Inflammatory macrophage (primary cell): Measurements from ENCODE around the gene APBA1.
"Not testable (repeated sequence)": the region's sequence is repeated elsewhere in the genome, so short reads cannot be mapped to it uniquely, and the experiment has no call there.

ENCODE experiments used
- DNase-seq, 2 donors: peaks; one replicate each; pipeline ENCODE4 v3.0.0-alpha.2; 2020 to 2022

APBA1 gene

DNA sequence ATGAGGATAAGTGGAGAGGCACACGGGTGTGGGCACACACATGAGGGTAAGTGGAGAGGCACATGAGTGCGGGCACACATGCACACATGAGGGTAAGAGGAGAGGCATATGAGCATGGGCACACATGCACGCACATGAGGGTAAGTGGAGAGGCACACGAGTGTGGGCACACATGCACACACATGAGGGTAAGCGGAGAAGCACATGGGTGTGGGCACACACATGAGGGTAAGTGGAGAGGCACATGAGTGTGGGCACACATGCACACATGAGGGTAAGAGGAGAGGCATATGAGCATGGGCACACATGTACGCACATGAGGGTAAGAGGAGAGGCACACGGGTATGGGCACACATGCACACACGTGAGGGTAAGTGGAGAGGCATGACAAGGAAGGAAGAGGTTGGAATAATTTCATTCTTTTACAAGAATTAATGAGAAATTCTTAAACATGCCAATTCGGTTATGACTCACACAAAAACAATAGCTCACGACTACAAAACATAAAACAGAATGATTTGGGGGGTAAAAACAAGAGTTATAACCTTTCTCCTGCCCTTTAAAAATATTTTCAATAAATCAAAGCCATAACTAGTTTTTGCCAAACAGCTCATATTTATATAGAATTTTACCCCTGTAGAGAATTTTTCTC is 67.5 kb downstream of the APBA1 start:
- DNase-seq = no peak

DNA sequence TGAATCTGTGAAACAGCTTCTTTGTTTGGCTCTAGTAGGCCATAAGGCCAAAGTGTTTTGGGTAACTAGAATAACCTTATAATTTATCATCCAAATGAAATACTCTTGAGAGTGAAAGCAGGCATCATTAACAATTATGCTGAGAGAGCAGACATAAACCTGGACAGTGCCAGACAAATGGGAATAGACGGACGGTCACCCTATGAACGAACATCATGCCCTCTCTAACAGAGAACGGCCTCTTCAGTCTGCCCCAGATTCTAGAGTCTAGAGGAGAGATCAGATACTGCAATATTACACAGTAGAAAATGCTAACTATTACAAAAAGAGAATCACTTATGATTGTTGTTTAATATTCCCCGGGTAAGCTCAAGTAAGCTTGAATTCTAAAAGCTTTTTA is 68.5 kb downstream of the APBA1 start:
- no peak for DNase-seq

DNA sequence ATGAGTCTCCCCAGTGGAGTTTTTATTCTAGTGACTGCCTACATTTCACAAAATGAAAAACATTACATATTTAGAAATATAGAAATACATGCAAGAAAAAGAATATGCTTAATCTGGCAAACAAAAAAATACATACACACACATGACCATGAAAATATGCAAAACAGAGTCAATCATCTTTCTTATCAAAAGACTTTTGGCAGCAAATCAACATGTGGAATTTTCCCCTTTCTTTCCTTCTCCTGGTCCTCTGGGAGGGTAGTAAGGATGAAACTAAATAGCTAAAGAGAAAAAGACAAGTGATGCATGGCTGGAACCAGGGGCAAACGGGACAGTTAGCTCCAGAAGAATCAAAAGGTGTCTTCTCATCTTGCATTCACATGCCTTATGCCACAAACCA is 69.4 kb downstream of the APBA1 start:
- DNase-seq = no peak

DNA sequence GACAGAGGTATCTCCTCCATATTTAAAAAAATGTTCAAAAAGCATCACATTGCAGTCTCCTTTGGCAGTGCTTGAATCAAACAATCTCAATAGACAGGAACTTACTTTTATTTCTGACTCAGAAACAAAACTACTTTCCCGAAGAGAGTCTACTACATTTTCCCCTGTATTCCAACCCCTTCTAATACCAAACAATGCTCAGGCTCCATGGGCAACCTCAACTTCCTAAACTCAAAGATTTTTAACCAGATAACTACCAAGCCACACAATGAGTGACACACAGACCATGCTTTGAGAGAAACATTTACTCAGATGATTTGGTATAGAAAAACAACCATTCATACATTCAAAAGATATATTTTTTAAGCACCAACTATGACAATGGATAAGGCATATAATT is 70.5 kb downstream of the APBA1 start:
- no peak for DNase-seq

DNA sequence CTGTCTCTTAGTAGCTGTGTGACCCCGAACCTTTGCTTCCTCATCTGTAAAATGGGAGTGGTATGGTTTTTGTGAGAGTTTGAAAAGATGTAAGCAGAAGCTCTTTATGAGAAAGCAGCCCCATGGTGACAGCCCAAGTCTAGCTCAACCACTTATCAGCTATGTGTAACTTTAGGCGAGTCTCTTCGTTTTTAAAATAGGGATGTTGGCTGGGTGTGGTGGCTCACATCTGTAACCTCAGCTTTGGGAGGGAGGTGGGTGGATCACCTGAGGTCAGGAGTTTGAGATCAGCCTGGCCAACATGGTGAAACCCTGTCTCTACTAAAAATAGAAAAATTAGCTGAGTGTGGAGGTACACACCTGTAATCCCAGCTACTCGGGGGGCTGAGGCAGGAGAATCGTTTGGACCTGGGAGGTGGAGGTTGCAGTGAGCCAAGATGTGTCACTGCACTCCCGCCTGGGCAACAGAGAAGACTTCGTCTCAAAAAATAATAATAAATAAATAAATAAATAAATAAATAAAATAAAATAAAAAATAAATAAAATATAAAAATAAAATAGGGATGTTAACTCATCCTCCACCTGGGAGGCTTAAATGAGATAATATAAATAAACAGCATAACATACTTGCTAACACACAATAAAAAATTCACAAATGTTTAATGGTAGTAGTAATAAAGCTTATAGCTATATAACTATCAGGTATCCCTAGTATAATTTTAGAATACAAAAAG is 71.7 kb downstream of the APBA1 start:
- no peak for DNase-seq

DNA sequence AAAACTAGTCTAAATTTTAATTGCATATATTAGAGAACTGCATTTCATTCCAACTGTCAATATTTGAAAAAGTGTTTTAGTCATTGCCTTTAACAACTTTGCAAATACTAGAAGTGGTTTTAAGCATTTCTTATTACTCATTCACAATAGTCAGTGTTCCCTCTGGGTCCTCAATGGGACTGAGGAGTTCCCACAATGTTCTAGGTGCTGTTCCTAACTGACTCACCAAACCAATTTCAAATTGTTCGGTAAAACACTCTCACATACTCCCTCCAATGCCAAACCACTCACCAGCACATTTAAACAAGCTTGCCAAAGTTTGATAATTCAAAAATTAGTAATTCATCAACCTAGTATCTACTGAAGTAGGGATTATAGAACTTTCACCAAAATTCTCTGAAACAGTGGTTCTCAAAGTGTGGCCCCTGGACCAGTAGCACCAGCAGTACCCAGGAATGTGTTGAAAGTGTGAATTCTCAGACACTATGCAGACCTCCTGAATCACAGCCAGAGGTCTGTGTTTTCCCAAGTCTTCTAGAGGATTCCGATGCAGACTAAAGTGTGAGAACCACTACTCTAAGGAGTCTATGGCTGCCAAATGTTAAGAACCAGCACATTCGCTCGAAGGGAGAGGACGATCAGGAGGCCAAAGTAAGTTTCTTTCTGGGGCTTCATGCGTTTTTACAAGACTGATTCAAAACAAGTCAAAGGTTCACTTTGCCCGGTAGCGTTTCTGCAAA is 72.8 kb downstream of the APBA1 start:
- DNase-seq = no peak

DNA sequence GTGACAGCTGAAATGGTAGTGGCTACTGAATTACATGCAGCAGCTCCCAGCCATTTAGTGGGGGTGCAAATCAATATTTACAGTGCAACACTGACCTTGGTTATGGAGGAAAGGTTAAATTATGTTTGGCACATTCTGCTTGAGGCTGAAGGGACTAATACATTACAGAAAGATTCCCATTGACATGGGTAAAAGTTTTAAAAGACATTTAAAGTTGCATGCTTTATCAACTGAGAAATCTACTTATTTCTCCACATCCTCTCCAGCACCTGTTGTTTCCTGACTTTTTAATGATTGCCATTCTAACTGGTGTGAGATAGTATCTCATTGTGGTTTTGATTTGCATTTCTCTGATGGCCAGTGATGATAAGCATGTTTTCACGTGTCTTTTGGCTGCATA is 75.3 kb downstream of the APBA1 start:
- DNase-seq = not testable (repeated sequence)

DNA sequence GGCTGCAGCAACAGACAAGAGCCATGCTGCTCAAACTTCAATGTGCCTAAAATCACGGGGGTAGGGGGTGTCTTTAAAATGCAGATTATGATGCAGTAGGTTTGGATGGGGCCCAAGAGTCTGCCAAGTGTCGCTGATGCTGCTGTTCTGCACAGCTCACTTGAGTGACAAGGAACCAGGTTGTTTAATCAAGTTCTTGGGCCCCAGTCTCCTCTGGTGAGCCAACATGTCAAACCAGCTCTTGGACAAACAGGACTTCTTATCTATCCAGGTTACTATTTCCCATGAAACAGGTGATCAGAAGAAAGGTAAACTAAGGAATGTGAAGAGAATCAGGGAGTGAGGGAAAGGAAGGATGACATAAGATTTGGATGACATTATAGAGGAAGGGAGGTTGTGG is 78.0 kb downstream of the APBA1 start:
- DNase-seq = no peak

DNA sequence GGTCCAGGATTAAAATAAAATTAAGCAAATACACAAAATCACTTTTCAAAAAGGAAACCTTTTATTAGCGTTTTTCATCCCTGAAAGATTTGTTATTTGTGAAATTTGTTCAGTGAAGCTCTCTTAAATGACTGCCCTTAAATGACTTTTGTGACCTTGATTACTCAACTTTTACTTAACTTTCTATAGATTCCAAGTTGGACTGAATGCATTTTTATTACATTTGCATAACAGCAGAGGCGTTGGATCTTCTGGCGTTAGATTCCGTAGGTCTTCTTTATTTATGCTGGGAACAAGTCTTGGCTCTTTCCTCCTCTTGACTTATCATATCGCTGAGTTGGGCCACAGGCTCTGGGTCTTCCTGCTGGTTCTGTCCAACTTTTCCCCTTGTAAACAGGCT is 78.4 kb downstream of the APBA1 start:
- no peak for DNase-seq

DNA sequence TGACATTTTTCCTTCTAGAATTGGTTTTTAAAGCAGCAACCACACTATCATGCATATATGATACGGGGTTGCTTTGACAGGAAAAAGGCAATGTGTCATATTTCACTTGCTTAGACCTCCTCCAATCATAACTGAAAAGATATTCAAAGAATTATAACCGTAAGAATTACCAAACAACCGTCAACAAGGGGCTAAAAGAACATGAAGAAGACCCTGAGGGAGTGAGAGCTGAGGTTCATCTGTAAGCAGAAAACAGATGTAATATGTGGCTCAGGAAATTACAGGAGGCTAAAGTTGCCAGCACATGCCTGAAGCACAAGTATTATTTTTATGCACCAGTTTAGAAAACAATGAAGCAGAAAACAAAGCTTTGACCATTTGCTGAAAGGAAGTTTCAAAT is 78.9 kb downstream of the APBA1 start:
- DNase-seq = no peak

DNA sequence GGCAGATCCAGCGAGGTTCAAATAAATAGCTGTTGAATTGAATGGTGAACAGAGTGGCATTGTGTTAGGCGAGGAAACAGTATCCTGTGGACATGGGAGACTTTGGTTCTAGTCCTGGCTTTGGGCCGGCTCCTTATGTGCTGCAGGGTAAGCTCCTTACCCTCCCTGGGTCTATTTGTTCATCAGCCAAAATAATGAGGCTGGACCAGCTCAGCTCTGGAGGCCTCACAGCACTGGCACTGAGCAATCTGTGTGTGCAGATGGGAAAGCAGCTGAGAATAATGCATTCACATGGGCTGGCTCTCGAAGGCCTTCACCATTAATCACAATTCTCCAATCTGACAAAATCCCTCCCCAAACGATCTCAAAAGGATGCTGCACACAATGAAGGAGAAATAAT is 81.9 kb downstream of the APBA1 start:
- no peak for DNase-seq

DNA sequence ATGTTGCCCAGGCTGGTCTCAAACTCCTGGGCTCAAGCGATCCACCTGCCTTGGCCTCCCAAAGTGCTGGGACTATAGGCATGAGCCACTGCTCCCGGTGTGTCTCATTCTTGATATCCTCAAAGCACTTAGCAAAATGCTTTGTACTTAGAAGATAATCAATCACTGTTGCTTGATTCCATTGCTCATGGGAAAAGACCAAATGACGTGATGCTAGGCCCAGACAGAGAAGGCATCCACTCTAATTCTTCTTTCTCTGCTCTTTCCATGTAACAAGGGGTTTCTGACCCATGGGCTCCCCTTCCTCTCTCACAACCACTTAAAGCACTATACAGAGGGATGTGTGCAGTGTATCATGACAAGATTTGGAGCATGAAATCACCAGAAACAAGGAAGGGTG is 83.0 kb downstream of the APBA1 start:
- no peak for DNase-seq

DNA sequence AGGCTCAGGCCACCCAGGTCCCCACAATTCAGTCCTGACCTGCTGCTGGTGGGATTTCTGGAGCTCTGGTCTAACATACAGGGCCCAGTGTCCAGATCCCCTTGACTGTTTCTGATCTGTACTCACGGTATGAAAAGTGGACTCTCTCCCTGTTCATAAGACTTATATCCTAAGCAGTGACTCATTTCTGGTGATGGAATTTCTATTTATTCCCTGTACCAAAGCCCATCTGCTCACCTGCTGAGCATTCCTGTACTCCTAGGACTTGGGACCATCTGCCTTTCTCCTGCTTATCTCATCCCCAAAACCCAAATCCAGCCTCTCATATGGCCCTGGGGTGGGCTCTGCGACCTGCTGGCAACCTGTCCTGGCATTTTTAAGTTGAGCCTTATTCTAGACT is 86.6 kb downstream of the APBA1 start:
- DNase-seq = no peak

DNA sequence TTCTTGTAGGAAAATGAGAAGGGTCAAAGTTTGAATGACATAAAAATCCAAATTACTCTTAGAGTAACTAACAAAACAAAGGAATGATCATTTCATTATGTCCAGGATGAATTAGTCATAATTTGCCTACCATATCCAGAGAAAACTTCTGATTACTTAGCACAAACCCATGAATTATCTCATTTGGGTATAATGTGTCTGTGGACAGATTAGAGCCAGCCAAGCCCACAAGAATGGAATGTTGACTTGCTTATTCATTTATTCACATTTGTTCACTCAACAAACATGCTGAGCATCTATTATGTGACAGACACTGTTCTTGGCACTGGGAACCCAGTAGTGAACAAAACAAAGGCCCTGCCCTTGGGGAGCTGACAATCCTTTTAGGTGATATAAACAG is 87.4 kb downstream of the APBA1 start:
- DNase-seq = no peak

DNA sequence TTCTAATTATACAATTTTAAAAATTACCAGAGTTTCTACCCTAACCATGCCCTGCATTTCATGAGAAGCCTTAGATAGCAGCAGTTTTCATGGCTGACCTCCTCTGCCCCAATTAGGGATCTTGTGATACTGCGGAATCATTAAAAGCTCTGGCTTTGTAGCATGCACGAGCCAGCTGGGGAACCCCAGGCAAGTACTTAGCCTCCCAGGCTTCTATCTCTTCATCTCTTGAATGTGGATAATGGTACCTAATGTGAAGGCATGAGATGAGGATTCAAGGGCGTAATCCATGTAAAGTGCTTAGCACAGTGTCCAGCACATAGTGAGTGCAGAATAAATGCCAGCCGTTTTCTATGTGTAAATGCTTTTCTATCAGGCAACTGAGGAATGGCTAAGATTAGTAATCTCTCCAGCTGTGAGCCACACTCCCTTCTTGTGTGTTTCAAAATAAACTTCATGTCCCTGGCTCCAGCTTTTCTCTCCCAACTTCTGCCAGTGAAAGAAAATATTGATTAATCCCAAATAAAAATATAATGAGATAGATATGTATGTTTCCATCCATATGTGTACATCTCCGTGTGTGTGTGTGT is 88.4 kb downstream of the APBA1 start:
- no peak for DNase-seq

DNA sequence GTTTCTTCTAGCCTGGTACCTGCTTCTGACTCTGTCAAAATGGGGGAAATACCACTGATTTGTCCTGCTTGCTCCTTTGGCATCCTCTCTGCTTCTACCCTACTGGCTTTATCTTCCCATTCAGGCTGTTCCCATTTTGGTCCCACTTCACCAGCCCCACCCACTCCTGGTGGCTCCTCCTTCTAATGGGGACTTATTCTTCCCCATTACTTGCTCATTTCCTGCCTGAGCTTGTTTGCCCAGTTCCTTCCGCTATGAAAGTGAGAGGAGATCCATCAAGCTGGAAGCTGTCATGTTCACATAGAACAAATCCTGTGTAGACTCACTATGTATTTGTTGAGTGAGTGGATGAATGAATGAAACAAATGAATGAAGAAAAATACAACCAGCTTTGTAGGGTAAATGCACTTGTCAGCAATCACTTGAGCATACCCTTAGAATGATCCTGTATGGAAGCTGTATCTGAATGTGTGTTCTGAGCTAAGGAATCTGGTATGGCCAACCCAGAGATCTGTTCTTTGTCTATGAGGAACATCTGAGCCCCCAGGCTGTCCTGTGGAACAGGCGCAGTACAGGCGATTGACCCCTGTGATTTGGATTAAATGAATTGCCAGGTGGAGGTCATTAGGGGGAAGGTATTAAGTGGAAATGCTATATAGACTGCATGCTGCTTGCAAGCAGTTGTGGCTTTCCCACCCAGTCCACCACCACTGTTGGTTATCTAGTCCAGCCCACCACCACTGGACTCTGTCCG is 89.5 kb downstream of the APBA1 start:
- DNase-seq = peak; percentile 51 to 58

DNA sequence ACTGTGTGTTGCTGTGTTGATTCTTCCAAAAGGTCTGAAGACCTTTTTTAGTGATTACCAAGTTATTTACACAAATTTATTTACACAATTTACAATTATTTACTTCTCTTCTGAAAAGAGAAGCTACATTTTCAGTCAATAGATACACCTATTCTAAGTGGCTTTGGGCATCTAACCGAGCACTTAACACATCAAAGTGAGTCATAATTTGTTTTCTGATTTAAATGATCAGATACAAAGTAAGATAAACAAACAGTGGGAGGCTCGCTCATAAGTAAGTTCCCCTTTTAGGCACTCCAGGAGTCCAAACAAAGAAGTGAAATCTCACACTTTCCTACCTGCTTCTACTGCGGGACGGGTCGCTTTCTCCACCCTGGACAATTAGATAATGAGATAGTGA is 90.2 kb downstream of the APBA1 start:
- no peak for DNase-seq

DNA sequence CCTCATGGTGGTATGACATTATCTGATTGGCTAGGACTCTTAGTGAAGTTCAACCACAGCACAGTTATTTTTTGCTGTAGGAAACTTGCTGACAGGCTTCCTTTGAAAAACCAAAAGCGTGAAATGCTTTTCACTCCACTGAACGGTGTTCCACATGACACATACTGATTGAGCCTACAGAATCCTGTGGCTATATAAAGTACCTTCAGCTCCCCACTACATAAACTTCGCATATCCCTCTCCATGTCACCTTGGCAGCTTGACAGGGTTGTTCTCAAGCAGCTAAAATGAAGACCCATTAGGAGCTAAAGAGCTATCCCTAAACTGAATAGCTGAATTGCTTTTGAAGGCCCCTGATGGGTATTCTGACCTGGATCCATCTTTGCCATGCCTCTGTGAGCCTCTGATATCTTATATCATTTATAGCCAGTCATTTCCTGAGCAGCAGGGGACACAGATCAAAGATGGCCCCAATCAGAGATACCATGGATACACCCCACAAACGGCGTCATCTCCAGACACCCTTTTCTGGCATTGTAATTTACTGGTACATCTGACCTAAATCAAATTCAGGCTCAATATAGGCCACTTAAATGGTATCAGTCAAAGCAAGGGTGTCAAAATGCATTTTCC is 91.5 kb downstream of the APBA1 start:
- no peak for DNase-seq

DNA sequence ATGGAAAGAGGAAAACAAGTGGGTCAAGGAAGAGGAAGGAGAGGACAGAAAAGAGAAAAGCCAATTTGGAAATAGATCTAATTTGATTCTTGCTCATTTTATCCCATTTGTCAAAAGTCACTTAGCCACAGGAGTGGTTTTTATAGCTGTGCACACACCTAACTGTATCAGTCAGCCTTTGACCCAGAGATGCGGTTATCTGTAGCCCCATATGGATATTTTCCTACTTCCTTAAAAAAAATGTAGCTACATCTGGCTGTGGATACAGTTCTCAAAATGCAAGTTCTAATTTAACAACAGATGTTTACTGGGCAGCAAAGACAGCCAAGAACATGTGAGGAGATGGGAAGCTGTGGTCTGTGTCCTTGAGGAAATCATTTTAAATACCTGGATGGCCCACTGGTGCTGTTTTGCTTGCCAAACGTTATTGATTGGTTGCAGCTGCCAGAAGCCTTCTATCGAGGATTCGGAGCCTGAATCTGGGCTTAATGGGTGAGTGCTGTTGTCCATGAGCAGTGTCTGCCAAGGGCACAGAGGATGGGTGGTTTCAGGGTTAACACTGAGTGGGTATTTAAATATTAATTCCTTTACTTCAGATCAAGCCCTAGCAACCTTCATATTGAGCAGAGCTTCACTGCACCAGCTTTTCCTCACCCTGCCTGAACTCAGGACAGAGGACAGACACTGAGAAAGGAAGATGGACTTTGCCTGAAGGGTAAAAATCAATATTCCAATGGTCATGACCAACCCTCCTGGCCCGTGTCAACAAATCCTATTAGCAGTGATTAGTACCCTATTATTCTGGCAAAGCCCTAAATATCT is 92.2 kb downstream of the APBA1 start:
- DNase-seq = no peak

DNA sequence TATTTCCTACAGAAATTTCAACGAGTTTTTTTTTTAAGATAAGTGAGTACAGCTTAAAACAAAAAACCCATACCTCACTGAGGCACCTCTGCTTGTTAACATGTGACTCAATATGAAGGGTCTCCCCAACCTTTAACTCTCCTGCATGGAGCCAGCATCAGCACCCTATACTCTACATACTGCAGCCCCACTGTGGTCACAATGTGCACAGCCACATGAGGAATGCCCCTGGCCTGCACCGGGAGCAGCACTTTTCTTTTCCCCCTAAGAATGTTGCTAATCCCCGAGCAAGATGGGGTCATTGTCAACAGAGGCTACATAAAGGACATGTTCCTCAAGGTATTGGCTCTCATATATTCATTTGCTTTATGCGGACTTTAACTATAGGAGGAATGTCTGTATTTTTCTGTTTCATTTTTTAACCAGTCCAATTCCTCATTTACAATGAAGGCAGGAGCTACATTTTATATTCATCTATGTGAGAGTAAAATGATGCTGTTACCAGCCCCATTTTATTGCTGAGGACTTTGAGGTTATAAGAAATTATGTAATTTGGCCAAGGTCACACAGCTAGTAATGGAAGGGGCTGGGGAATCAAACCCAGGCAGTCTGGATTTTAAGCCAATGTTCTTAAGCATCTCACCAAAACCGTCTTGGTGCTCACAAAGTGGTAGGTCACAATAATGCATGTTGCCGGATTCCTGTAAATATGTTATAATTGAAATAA is 93.0 kb downstream of the APBA1 start:
- DNase-seq = no peak

DNA sequence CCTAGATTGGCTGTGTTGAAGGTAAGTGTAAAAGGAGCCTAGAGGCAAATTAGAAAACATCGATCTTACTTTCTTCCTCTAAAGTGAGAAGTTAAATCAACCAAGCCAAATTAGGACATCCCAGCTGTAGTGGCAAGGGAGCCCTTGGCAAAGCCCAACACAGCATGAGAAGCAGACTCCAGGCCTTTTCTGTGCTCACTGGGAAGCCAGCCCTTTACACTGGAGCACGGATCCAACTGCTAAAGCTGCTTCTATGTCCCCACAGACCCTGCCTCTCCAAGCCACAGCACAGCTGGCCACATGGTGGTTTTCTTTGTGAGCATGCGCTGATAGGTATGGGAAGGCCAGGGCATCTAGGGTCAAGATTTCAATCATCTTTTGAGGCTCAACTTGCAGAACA is 94.1 kb downstream of the APBA1 start:
- no peak for DNase-seq
